ENCODE data around the gene DCLK3. TPM values are rescaled to one million over a fixed set of nuclear protein-coding genes. Genes with fewer than 3 reads are reported as not detected.

The DCLK3 gene
- total and polyA plus RNA-seq, 2 of the 8 experiments (the other 6 are each of a cell fraction or from before 2014, with no cell fraction given), result 0.27 to 0.63 TPM

DNA sequence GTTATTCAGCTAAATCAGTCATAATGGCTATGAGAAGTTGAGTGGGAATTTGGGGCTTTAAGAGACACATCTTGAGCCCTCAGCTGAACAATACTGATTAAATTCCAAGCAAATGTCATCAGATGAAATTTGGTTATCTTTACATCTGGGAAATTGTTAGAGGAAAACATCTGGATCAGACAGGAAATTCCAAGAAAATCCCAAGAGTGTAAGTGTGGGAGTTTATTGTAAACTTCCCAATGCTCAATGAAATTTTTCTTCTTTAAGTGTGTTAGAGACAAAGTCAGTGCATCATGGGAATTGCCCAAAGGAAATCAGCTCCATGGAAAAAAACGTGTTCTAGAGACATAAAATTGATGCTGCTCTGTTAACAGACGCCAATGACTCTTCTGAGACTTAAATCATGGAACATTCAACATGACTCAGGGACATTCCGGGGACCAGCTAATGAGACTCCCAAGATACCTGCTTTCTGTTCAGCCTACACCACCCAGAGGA is 19.8 kb upstream of the DCLK3 start:
- Histone ChIP-seq H3K9me3 (ENCODE audit: insufficient read depth in 2 of 2, low read depth in 1 of 2, low read length in 1 of 2) (no peaks in the 10 kb centered on the region), H3K4ac (replicated peaks; ENCODE audit: insufficient read length, low read depth, low read length) (no peak overlapping the region), H3K27ac (ENCODE audit: low read depth, low read length) (no peak overlapping the region), H4K8ac (ENCODE audit: extremely low read depth, insufficient read depth, low read length) (no peak overlapping the region), H3K4me2 (ENCODE audit: insufficient read depth in 1 of 2, low read depth in 2 of 2, low read length in 2 of 2) (no peak overlapping the region), H3K23me2 (ENCODE audit: low read depth, low read length) (no peaks in the 10 kb centered on the region; the same call in 1 of the 2 replicates), H4K91ac (replicated peaks; ENCODE audit: insufficient read length, low read length) (no peak overlapping the region), H3K79me1 (ENCODE audit: low read depth, low read length) (no peaks in the 10 kb centered on the region), H2BK15ac (ENCODE audit: low read length) (no peak overlapping the region), H2BK20ac (ENCODE audit: low read length) (no peak overlapping the region), H2AFZ (ENCODE audit: low read length) (no peak overlapping the region), H2AK5ac (ENCODE audit: low read depth, low read length) (no peak overlapping the region), H3K9ac (replicated peaks in 1 of 4; ENCODE audit: extremely low read depth in 1 of 4, low read depth in 3 of 4, low read length in 3 of 4) (no peak overlapping the region), H3K18ac (ENCODE audit: extremely low read depth, low read length) (no peak overlapping the region), H3K27me3 (replicated peaks in 1 of 4; ENCODE audit: control insufficient read depth in 3 of 4, extremely low read depth in 1 of 4, insufficient read depth in 3 of 4, low read length in 3 of 4) (no peaks in the 10 kb centered on the region; a peak in 1 of 7 replicates), H3K14ac (ENCODE audit: insufficient read length) (no peak overlapping the region), H2BK120ac (replicated peaks; ENCODE audit: low read depth, low read length) (no peak overlapping the region), H4K20me1 (replicated peaks in 1 of 2; ENCODE audit: control insufficient read depth in 1 of 2, insufficient read depth in 2 of 2, low read length in 2 of 2) (no peaks in the 10 kb centered on the region), H3K56ac (replicated peaks; ENCODE audit: insufficient read length, low read depth, low read length) (no peak overlapping the region), H3K4me3 (ENCODE audit: extremely low read depth in 1 of 4, insufficient read depth in 2 of 4, low read depth in 3 of 4, low read length in 4 of 4) (no peak overlapping the region), H3K79me2 (ENCODE audit: control insufficient read depth in 1 of 2, insufficient read depth in 2 of 2, low read length in 2 of 2) (no peaks in the 10 kb centered on the region), H2BK5ac (ENCODE audit: low read depth, low read length) (no peak overlapping the region), H3K23ac (ENCODE audit: insufficient read length) (no peak overlapping the region), H4K5ac (ENCODE audit: insufficient read length, low read depth, low read length) (no peak overlapping the region), H2BK12ac (ENCODE audit: low read depth, low read length) (no peak overlapping the region), H3K4me1 (replicated peaks in 1 of 4; ENCODE audit: control insufficient read depth in 3 of 4, insufficient read depth in 4 of 4, low read length in 3 of 4) (no peaks in the 10 kb centered on the region), H3K36me3 (ENCODE audit: control insufficient read depth in 2 of 4, insufficient read depth in 4 of 4, low read length in 3 of 4) (no peaks in the 10 kb centered on the region)
- FAIRE-seq (no peak), DNase-seq (ENCODE audit: low read depth in 1 of 2, low spot score in 2 of 2) (no peak)
- TF ChIP-seq BRCA1 (IDR thresholded peaks at IDR 0.05; ENCODE audit: low read depth, low read length), result no peak
- TF ChIP-seq, protein P1, sequence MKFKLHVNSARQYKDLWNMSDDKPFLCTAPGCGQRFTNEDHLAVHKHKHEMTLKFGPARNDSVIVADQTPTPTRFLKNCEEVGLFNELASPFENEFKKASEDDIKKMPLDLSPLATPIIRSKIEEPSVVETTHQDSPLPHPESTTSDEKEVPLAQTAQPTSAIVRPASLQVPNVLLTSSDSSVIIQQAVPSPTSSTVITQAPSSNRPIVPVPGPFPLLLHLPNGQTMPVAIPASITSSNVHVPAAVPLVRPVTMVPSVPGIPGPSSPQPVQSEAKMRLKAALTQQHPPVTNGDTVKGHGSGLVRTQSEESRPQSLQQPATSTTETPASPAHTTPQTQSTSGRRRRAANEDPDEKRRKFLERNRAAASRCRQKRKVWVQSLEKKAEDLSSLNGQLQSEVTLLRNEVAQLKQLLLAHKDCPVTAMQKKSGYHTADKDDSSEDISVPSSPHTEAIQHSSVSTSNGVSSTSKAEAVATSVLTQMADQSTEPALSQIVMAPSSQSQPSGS (IDR thresholded peaks at IDR 0.05; ENCODE audit: low read length), result no peak
- TF ChIP-seq, protein P2, sequence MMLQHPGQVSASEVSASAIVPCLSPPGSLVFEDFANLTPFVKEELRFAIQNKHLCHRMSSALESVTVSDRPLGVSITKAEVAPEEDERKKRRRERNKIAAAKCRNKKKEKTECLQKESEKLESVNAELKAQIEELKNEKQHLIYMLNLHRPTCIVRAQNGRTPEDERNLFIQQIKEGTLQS (IDR thresholded peaks at IDR 0.05; ENCODE audit: insufficient read depth, low read depth, low read length), result no peak
- TF ChIP-seq CBX8 (IDR thresholded peaks at IDR 0.05; ENCODE audit: borderline replicate concordance, low read depth, low read length), result no peak
- TF ChIP-seq CBX5 (IDR thresholded peaks at IDR 0.05; ENCODE audit: low read depth, low read length), result no peak
- TF ChIP-seq MAFK (IDR thresholded peaks at IDR 0.05; ENCODE audit: low read depth, low read length), result no peak
- TF ChIP-seq TCF12 (IDR thresholded peaks at IDR 0.05; ENCODE audit: low read depth, low read length), result no peak
- TF ChIP-seq NRF1 (IDR thresholded peaks at IDR 0.05; ENCODE audit: low read depth, low read length), result no peak
- ChIA-PET POLR2A (ENCODE audit: partially characterized antibody) (interaction anchor here (1.3 kb wide), 1 partner anchor 9 kb away, joined by 3 read pairs; no protein-coding TSS in a partner anchor), CTCF (ENCODE audit: partially characterized antibody) (interaction anchor here (0.9 to 3.1 kb wide), 8 partner anchors 9 to 85 kb away, joined by 3 to 10 read pairs (median 4); no protein-coding TSS in a partner anchor)
- 92% methylated on average over 3 of the region's 3 CpGs; no CpG with 5 or more reads in 1 of the 2 experiments for WGBS, 2 experiments (ENCODE audit: extremely low coverage in 1 of 2, insufficient coverage in 1 of 2, insufficient read length in 1 of 2, insufficient replicate concordance in 2 of 2, low coverage in 1 of 2, low lambda C conversion rate in 2 of 2, missing lambda C conversion rate in 1 of 2)
